GM18499 (cell line): Measurements from ENCODE around the gene AMIGO2.
"Not testable (repeated sequence)": the region's sequence is repeated elsewhere in the genome, so short reads cannot be mapped to it uniquely, and the experiment has no call there.

Experiments
- ATAC-seq: cut with Tn5 transposase; IDR thresholded peaks from one replicate; pipeline ENCODE4 v1.9.1; 2021; ENCODE audit warnings: moderate number of reproducible peaks; ENCODE audit not compliant: insufficient read depth, unreplicated experiment

Gene AMIGO2

DNA sequence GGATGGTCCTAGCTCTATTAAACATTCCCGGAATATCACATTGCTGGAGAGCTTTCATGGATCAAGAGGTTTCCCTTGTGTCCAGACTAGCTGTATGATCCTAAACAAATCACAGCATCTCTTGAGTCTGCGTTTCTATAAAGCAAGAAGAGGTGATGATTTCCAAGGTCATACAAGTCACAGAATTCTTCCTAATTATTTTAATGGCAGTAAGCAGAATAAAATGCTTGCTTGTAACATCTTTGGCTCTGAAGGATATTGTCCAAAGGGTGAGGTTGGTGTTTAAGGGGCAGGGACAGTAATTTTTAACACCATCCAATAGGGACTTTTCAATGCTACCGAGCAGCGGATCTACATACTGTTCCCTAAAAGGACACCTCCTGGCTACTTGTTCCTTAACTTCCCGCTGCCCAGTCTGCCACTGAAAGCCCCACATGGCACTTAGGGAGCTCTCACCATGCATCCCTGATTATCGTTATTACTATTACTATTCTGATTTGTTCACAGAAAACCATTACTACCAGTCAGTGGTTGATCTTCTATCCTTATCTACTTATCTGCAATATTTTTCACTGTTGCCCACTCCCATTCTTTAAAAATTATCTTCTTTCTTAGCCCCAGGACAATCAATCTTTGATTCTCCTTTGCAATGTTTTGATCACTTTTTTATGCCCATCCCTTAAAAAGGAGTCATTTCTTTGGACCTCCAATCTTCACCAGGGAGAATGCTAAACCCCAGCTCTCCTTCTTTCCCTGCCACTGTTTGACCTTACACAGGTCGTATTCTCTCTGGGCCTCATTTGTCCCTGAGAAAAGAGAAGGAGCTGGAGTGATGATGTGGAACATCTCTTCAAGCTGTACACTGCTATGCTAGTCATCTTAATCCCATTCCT is 4.3 kb downstream of the AMIGO2 start:
- no peak for ATAC-seq

DNA sequence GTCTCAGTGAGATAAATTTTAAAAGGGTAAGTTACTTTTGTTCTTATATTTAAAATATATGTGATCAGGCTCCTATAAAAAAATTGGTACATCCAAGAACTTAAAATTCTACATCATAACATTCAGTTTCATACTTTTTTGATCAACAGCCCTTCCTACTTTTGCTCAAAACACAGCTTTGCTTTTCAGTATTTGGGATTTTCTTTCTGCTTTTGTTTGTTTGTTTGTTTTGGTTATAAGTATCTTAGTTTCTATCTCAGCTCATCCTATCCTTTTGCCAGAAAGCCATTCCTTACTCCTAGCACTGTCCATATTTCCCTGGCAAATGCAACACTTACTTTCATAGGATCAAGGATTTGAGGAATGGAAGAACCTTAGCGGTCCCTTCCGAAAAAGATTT is 5.0 kb downstream of the AMIGO2 start:
- no peak for ATAC-seq

DNA sequence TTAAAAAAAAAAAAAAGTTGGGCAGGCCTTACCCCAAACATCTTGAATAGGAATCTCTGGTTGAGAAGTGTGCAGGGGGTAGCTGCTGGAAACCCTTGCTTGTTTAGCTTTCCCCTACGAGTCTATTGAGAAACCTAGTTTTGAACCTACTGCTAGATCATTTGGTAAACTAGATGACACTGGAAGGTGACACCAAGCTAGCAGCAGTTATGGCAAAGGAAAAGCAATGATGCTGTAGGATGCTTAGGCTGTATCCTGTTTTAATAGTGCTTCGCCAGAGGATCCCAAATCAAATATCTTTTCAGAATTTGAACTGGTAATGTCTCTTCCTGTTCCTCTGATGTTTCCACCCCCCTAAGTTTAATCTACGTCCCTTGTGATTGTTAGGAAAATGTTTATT is 5.8 kb downstream of the AMIGO2 start:
- no peak for ATAC-seq

DNA sequence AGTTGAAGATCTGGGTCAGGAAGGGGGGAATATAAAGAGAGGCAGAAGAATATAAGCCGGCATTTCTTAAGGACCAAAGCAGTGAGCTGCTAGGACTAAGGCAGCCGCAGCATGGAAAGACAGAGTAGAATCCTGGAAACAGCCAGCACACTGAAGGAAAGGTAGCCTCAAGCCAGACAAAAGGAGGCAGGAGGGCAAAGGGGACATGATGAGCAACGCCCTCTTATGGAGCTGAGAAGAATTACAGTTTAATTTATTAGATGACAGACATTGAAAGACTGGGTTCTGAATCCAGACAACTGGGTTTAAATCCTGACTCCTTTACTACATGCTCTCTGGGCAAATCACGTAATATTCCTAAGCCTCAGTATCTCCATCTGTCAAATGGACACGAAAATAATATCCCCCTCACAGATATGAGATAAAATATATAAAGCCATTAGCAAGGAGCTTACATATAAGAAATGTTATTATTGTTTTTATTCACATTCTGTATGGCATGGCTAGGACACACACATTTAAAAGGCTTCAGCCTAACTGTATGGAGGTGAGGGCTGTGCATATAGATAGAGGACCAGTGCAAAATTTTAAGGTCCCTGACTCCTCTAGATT is 8.4 kb downstream of the AMIGO2 start:
- ATAC-seq = no peak

DNA sequence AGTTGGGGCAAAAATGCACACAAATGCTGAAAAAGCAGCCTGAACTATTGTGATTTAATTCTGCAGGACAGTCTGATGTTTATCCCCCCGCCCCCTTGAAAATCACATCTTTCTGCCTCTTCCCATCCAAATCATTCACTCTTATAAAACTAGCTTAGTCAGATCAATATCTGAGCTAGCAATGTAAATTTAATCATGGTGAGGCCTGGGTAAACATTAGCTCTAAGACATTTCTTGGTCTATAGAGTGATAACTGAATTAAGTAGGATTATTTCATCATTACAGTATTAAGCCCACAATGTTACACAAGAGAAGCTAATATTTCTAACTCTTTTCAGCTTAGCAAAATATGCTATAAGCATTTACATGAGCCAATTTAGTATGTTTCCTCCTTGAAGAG is 9.4 kb downstream of the AMIGO2 start:
- no peak for ATAC-seq

DNA sequence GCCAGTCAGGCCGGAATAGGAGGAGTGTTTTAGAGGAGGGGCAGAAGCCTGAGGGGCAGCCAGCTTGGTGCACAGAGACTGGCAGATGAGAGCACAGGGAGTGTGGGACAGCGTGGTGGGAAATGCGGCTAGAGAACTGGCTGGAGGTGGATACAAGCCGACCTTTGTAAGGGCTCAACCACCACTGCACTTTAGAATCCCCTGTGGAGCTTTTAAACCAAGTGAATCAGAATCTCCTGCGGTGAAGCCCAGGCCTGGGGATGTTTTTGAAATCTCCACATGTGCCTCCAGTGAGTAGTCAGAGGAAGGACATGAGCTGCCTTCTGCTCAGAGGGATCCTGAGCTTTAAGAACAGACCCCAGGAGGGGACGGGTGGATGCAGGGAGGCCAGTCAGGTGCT is 11.2 kb downstream of the AMIGO2 start:
- ATAC-seq = no peak

DNA sequence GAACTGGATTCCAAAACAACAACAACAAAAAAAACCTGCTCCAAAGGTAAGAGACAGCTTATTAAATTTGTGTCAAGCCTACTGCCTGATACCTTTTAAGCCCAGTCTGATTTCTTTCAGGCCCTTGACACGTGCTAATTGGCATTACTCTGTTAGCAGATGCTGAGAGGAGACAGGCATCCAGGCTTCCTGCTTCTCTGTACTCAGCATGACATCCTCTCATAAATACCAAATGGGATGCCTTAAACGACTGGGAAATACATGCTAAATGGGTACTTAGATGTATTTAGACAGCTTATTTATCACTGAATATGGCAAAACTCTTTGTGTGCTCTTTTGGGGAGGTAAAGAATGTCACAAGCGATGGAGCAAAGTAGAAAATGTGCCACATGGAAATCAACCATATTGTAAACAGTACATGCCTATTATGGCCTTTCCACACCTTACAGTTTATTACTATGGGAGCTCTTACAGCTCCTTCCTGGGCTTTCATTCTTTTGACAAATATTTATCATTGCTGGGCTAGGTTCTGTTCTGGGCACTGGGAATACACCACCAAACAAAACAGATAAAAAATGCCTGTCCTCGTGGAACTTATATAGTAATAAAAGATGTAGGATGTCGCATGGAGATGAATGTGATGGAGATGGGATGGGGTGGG is 11.9 kb downstream of the AMIGO2 start:
- ATAC-seq = no peak

DNA sequence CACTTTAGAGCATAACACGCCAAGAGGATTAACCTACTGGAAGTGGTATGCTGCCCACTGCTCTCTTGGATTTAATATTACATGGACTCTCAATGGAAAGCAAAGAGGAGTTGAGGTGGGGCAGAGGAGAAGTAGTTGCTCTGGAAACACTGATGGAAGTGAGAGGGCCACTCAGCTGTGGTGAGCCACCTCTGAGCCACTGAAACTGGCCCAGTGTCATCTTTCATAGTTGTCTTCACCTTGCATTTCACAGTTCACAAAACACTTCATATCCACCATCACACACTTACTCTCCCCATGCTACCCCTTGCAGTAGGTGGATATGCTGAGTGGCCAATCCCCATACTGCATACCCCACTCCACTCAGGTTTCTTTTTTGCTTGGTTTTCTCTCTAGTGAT is 12.6 kb downstream of the AMIGO2 start:
- ATAC-seq = no peak

DNA sequence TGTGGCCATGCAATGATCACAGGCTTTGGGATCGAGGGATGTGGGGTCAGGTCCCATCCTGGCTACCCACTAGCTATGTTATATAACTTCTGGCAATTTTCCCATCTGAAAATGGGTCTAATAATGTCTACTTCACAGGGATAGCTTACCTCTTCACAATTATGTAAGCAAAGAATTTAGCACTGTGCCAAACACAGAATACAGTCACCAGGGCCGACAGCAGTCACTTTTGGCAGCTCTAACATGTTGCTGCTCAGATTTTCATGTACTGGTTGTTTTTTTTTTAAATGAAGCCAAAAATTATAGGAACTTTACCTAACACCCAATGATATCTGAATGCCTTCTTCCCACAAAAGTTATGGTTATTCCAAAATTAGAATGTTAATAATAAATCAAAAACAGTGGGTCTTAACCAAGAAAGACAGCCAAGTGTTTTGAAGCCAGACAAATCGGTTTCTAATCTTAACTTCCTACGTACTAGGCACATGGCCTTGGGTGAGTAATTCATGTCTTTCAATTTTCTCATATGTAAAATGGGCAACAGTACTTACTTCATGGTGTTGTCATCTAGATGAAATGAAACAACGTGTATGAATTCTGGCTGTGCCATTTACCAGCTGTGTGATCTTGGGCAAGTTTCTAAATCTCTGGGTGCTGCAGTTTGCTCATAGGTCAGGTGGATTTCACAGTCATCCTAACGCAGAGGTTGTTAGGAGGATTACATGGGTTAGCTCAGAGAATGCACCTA is 13.3 kb downstream of the AMIGO2 start:
- ATAC-seq = no peak

DNA sequence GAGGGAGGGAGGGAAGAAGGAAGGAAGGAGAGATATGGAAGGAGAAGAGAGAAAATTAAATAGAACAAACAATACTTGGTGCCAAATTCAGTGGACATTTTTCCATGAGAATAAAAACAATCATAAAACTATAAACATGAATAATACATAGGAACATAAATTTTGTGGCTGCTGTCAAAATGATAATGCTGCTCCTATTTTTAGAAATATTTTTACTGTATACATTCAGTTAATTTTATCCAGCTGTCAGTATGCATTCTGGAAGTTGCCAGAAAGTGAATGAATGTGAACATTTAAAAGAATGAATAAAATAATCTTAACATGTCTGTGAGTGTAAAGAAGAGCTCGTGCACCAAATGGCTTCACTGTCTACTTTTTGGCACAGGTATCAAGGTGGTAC is 14.2 kb downstream of the AMIGO2 start:
- no peak for ATAC-seq

DNA sequence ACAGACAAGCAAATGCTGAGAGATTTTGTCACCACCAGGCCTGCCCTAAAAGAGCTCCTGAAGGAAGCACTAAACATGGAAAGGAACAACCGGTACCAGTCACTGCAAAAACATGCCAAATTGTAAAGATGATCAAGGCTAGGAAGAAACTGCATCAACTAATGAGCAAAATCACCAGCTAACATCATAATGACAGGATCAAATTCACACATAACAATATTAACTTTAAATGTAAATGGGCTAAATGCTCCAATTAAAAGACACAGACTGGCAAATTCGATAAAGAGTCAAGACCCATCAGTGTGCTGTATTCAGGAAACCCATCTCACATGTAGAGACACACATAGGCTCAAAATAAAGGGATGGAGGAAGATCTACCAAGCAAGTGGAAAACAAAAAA is 21.1 kb downstream of the AMIGO2 start:
- not testable (repeated sequence) for ATAC-seq

DNA sequence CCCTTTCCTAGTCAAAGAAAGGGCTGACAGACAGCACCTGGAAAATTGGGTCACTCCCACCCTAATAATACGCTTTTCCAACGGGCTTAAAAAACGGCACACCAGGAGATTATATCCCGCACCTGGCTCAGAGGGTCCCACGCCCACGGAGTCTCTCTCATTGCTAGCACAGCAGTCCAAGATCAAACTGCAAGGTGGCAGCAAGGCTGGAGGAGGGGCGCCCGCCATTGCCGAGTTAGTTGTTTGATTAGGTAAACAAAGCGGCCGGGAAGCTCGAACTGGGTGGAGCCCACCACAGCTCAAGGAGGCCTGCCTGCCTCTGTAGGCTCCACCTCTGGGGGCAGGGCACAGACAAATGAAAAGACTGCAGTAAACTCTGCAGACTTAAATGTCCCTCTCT is 22.8 kb downstream of the AMIGO2 start:
- ATAC-seq = not testable (repeated sequence)

DNA sequence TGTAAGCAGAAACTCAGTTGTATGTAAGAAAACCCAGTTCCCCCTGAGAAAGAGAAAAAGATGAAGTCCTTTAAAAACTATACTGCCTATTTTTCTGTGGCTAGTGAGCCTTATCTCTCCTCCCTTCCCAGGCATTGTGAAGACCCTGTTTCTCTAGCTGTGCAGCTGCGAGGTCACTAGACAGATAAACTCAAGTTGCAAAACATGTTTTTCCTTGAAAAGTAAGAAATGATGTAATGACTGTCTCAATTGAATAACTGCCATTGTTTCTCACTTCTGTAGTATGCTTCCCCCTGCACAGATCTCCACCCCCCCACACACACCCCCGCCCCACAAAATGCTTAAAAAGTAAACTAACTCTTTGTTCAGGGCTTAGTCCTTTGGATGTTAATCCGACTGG is 23.9 kb downstream of the AMIGO2 start:
- ATAC-seq = not testable (repeated sequence)

DNA sequence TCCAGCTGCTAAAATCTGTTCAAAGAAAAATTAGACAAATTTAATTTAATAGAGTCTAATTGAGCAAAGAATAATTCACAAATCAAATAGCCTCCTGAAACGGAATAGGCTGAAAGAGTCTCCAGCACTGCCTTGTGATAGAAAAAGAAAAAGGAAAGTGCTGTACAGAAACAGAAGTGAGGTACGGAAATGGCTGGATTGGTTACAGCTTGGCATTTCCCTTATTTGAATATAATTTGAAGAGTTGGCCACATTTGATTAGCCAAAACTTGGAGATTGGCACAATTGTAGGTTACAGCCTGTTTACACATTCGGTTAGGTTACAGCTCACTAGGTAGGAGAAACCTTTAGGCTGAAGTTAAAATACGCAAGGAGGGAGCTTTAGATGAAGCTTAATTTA is 25.1 kb downstream of the AMIGO2 start:
- no peak for ATAC-seq

DNA sequence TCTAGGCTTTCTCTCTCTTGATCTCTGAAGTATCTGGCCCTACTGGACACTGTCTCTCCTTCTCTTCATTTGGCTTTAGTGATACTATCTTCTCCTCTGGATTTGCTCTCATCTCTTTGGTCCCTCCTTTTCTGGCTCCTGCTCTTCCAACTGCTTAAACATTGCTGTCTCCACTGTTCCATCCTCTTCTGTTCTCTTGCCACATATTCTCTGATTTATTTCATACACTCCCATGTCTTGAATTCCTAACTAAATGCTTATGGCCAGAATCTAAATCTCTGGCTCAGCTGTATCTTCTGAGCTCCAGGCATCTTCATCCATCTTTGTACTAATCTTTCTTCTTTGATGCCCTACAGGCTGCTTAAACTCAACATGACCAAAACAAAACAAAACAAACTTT is 25.8 kb downstream of the AMIGO2 start:
- no peak for ATAC-seq

DNA sequence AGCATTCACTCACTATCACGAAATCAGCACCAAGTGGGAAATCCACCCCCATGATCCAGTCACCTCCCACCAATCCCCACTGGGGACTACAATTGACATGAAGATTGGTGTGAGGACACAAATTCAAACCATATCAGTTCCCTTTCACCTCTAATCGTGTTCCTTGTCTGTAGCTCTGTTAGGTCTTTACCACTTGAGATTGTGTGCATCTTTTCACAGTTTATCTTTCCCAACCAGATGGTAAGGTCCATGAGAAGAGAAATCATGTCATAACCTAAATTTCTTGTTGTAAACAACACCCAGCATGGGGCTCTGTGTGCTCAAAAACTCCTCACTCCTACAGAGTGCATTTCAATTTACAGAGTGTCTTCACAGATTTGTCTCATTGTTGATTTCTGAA is 27.5 kb downstream of the AMIGO2 start:
- no peak for ATAC-seq

DNA sequence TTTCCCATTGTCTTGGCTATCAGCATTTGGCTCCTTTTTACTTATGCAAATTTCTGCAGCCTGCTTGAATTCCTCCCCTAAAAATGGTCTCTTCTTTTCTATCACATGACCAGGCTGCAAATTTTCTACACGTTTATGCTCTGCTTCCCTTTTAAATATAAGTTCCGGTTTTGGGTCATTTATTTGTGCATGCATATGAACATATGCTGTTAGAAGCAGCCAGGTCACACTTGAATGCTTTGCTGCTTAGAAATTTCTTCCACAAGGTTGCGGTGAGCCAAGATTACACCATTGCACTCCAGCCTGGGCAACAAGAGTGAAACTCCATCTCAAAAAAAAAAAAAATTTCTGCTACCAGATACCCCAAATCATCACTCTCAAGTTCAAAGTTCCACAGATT is 28.5 kb downstream of the AMIGO2 start:
- ATAC-seq = not testable (repeated sequence)

DNA sequence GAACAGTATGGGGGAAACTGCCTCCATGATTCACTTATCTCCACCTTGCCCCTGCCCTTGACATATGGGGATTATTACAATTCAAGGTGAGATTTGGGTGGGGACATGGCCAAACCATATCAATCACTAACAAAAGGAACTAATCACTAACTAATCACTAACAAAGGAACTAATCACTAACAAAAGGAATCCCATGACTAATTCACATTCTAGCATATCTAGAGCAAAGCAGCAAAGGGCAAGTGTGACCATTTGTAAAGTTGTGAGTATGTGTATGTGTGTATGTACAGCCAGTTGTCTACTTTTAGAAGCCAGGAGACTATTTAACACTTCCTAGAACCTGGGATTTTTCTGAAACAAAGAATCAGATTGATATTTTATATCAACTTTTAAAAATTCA is 31.2 kb downstream of the AMIGO2 start:
- ATAC-seq = no peak

DNA sequence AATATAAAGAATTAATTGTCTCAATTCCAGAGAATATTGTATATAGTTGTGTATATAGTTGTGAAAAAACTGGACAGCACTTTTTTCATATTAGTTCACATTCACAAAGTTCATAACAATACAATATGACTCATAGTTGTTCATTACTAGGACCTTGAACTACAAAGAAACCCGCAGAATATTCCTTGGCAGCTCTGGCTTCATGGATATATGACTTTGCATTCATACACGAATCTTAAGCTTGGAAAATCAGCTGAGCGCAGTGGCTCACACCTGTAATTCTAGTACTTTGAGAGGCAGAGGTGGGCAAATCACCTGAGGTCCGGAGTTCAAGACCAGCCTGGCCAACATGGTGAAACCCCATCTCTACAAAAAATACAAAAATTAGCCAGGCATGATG is 38.4 kb downstream of the AMIGO2 start:
- no peak for ATAC-seq

DNA sequence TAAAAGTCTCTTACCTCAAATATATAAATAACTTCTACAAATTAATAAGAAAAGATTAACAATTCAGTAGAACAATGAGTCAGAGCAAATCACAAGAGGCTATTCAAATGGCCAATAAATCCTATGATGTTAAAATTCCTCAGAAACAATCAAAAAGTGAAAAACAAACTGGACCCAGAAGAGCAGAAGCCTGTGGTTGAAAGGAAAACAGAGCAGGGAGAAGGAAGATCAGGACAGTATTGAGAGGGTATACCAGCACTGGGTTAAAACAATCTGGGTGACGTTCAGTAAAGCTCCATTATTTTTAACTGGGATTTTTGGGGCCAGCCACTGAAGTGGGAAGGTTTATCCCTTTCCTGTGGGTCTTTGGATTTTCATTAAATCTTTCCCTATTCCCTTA is 40.0 kb downstream of the AMIGO2 start:
- ATAC-seq = no peak

DNA sequence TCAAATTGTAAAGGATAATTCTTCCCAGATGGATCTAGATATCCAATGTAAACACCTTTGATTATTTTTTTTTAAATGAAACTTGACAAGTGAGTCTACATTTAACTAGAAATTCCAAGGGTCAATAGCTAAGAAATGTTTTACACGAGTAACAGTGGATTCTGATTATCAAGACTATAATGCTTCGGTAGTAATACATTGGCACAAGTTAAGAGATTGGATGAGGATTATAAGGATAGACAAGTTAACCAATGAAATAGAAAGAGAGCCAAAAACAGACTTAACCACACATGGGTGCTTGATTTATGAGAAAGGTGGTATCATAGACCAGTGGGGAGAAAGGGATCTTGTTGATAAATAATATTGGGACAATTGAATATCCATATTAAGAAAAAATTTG is 40.7 kb downstream of the AMIGO2 start:
- no peak for ATAC-seq
